CD4-positive, alpha-beta T cell treated with Interleukin-15 for 1 hour (primary cell): ENCODE measurements around the gene CPTP.
"Not testable (repeated sequence)": the region's sequence is repeated elsewhere in the genome, so short reads cannot be mapped to it uniquely, and the experiment has no call there.

Experiments
- DNase-seq: peaks from one replicate; pipeline ENCODE4 v3.0.0-alpha.2; 2020

Gene CPTP

DNA sequence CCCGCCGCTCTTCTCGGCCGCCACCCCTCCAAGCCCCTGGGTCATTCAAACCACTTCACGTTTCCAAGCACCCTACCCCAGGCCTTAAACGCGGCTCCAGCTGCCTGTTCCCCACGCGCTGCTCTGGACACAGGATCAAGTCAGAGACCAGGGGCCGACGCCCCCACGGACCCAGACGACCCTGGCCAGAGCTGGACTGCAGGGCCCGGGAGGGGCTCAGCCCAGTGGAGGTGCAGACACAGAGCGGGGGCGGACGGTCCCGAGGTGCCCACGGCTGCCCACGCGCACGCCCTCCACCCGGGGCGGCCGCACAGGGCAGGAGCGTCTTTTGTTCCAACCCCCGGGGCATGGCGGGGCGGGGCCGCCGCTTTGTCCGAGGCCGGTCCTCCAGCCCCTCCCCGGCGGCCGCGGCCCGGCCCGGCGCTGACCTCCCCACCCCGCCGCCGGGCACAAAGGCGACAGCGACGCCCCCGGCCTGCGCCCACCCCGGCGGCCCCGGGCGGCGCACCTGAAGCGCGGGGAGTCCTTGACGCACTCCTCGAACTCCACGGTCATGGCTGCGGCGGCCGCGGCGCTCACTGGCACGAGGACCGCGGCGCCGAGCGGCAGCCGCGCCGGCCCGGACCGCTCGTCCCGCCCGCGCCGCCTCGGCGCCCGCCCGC, 17.2 kb upstream of the CPTP start:
- no peak for DNase-seq

GRCh38 chr1:1307923-1308755, 16.5 kb upstream of the CPTP start, which contains the start of the genes ACAP3 and PUSL1:
Gene ACAP3 (minus strand): TSS chr1:1307930. CDS start chr1:1307815, 115 bp downstream.
Gene PUSL1 (plus strand): TSS chr1:1308597. CDS start chr1:1308644, 47 bp downstream.
- peak; percentile 91 for DNase-seq

DNA sequence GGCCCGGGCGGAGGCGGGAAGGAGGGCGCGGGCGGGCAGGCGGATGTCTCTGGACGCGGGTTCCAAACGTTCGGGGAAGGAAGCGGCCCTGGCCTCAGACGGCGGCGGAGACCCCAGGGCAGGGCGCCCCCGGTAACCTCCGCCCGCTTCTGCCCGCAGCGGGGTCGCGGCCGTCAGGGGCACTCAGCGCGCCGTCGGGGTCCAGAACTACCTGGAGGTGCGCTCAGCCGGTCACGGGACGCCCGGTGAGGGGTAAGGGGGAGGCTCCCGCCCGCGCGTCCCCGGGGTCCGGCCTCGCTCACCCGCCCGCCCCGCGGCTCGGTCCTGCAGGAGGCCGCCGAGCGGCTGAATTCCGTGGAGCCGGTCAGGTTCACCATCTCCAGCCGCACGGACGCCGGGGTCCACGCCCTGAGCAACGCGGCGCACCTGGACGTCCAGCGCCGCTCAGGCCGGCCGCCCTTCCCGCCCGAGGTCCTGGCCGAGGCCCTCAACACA, 15.8 kb upstream of the CPTP start:
- no peak for DNase-seq

DNA sequence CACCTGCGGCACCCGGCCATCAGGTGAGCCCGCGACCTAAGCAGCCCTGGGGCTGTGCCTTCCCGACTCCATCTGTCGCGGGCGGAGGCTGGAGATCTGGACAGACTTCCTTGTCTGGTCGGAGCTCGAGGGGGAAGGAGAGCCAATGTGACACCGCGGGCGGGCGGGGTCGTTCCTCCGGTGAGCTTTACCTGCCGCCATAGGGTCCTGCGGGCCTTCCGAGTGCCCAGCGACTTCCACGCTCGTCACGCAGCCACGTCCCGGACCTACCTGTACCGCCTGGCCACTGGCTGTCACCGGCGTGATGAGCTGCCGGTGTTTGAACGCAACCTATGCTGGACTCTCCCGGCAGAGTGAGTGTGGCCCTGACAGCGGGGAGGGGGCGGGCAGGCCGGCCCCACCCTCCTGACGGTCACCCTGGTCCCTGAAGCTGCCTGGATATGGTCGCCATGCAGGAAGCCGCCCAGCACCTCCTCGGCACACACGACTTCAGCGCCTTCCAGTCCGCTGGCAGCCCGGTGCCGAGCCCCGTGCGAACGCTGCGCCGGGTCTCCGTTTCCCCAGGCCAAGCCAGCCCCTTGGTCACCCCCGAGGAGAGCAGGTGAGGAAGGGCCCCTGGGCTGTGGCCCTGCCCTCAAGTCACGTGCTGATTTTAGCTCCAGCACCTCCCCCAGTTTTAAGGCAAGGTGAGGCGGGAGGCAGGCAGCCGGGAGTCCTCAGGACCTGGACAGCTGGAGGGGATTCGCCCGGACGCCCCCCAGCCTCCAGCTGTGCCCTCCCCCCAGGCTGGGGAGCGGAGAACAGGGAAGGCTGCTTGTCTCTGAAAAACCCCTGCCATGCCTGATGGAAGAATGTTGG, 15.1 kb upstream of the CPTP start:
- DNase-seq = no peak

GRCh38 chr1:1310109-1310385, 14.6 kb upstream of the CPTP start:
- no peak for DNase-seq

DNA sequence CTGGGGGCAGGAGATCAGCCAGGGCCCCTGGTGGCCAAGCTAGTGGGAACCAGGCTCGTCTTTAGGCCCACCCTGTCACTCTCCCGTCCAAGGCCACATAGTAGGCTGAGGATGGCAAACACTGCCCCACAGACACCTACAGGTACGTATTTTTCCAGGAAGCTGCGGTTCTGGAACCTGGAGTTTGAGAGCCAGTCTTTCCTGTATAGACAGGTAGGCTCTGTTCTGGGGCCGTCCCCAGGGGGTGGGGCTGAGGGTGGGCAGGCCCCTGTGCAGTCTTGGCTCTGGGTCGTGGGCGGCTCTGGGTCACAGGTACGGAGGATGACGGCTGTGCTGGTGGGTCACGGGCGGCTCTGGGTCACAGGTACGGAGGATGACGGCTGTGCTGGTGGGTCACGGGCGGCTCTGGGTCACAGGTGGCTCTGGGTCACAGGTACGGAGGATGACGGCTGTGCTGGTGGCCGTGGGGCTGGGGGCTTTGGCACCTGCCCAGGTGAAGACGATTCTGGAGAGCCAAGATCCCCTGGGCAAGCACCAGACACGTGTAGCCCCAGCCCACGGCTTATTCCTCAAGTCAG, 14.0 kb upstream of the CPTP start:
- DNase-seq = no peak

GRCh38 chr1:1311107-1312104, 13.2 kb upstream of the CPTP start:
- no peak for DNase-seq

DNA sequence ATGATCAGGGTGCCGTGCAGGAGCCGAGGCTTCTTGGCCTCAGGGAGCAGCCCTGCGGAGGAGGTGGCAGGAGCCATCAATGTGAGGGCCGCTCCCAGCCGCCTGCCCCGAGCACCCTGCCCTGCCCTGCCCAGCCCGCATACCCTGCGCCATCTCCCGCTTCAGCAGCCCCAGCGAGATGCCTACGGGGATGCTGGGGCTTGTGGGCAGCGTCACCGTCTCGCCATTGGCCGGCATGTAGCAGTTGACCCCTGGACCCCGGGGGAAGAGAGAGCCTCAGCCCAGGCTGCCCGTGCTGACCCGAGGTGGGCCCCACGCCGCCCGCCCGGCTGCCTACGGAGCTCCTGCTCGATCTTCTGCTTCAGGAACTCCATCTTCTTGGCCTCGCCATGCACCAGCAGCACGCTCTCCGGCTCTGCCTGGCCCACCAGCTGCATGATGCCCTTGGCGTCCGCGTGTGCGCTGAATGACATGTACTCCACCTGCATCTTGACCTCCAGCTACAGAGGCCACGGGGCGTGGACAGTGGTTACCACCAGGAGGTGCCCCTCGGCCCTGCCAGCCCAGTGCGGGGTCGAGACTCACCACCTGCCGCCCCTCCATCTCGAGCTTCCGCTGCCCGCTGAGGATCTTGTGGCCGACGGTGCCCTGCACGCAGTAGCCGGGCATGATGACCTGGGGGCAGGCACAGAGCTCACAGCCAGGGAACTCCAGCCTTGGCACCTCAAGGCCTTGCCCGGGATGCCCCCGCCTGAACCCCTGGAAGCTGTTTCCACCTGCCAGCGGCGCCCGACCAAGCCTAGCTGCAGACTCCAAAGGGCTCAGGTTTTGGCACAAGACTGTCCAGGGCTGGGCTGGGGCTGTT, 11.9 kb upstream of the CPTP start:
- no peak for DNase-seq

GRCh38 chr1:1313500-1314236, 10.9 kb upstream of the CPTP start:
- no peak for DNase-seq

DNA sequence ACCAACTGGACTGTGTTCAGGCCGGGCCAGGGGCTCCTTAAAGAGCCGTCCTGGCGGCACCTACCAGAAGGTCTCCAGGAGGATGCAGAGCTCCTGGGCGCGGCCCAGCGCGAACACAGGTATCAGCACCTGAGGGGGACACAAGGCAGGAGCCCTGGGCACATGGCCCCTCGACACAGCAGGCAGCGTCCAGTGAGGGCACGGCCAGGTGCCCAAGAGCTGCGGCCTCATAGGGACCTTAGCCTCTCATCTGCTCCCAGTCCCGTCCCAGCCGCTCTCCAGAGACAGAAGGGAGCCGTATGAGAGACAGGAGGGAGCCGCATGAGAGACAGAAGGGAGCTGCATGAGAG, 10.4 kb upstream of the CPTP start:
- no peak for DNase-seq

DNA sequence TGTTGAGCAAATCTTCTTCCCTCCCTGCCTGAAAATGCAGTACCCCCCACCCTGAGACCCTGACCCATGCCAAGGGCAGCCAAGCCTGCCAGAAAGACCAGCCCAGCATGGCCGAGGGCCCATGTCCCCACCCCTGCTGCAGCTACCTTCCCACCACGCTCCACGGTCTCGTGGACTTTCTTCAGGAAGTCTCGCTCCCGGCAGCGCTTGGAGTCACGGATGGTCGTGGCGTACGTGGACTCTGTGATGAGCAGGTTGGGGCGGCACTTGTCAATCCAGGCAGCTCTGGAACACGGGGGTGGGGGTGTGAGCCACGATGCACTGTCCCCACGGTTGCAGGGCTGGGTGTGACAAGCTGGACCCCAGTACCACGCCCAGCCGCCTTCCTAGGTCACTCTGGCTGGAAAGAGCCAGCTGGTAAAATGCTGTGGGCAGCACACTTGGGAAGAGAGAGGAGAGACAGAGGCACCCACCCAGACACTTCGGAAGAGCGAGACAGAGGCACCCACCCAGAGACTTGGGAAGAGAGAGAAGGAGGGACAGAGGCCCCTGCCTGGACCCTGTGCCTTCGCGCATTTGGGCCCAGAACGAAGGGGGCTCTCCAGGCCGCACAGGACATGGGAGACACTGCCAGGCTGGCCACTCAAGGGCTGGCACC, 9.8 kb upstream of the CPTP start:
- no peak for DNase-seq

DNA sequence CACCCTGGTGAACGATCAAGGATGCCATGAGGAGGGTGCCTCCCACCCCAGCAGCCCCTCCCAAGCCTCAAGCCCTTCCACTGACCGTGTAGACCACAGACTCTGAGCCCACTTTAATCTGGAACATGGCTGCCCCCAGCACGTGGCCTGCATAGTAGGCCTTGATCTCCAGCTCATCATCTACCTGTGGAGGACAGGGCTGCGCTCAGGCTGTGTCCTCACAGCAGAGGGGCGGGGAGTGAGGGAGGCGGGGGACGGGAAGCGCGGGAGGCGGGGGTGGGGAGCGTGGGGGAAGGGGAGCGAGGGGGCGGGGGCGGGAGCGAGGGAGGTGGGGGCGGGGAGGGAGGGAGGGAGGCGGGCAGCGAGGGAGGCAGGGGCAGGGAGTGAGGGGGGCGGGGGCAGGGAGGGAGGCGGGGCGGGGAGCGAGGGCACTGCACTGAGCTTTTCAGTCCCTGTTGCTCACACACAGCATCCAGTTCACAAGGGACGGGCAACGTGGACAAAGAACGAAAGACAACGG, 9.1 kb upstream of the CPTP start:
- no peak for DNase-seq

GRCh38 chr1:1316199-1316598, 8.4 kb upstream of the CPTP start:
- not testable (repeated sequence) for DNase-seq

DNA sequence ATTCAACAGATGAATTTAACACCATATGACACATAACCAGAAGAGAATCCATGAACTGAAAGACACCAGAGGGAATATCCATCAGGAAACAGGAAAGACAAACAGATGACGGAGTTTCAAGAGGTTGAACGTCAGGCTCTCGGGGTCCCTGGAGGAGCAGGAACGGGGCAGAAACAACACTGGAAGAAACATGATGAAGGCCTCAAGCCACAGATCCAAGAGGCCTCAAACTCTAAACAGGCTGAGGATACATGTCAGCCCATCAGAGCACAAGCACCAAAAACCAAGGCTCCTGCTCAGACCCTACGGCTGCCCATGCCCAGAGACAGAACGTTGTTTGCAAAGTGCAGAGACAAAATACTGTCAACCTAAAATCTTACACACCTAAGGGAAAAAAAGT, 7.2 kb upstream of the CPTP start:
- no peak for DNase-seq

DNA sequence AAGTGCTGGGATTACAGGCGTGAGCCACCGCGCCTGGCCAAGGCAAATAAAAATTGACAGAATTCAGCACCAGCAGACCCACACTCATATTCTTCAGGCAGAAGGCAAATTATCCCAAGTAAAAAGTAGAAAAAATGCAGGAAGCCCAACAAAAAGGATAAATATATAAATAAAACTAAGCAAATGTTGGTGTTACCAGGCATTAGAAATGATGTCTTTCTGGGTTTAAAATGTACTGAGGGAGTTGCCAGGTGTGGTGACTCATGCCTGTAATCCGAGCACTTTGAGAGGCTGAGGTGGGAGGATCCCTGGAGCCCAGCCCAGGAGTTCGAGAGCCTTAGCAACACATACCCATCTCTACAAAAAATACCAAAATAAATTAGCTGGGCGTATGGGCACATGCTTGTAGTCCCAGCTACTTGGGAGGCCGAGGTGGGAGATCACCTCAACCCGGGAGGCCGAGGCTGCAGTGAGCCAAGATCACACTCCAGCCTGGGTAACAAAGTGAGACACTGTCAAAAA, 6.4 kb upstream of the CPTP start:
- no peak for DNase-seq

- DNase-seq = no peak
Measured at GRCh38 chr1:1318777-1319645, 5.6 kb upstream of the CPTP start.

DNA sequence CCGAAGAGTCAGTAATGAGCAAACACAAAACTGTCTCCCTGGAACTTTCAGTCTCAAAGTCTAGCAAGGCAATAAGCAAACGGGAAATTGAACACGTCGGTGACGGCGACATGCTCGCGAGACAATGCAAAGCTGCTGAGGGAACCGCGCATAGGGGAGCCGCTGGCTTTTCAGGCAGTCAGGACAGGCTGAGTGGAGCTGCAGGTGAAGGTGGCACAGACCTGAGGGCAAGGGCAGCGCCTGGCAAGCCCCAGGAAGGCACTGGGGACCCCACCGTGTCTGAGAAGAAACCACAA, 5.0 kb upstream of the CPTP start:
- DNase-seq = no peak
